Spinal cord (tissue), 10 donors: Measurements from ENCODE around the gene RIPK1. TPM values are rescaled to one million over a fixed set of nuclear protein-coding genes. Genes with fewer than 3 reads are reported as not detected.
A peak's percentile ranks its signal among the peaks of the same experiment; 100 is the strongest.
"Not testable (repeated sequence)": the region's sequence is repeated elsewhere in the genome, so short reads cannot be mapped to it uniquely, and the experiment has no call there.

Experiments
- DNase-seq, 6 donors: peaks; one replicate each; pipeline versions ENCODE4 v3.0.0 to v3.0.0-alpha.2; 2013 to 2015; ENCODE audit warnings: low spot score in 6 of 6, low read depth in 4 of 6
- H3K27ac ChIP-seq: one replicate; pipeline ENCODE4 v1.5.1; 2013; ENCODE audit warnings: low read depth, low read length, control low read depth
- H3K27me3 ChIP-seq: one replicate; pipeline ENCODE4 v1.6.1; 2013; ENCODE audit warnings: low read length; ENCODE audit not compliant: control insufficient read depth, insufficient read depth
- H3K36me3 ChIP-seq: one replicate; pipeline ENCODE4 v1.6.1; 2013; ENCODE audit warnings: low read length; ENCODE audit not compliant: control insufficient read depth, insufficient read depth
- H3K4me1 ChIP-seq: one replicate; pipeline ENCODE4 v1.6.1; 2013; ENCODE audit warnings: low read length; ENCODE audit not compliant: control insufficient read depth, insufficient read depth
- H3K4me3 ChIP-seq: one replicate; pipeline ENCODE4 v1.5.1; 2013; ENCODE audit warnings: low read depth, low read length, control low read depth
- H3K9me3 ChIP-seq: one replicate; pipeline ENCODE4 v1.6.1; 2013; ENCODE audit warnings: low read length; ENCODE audit not compliant: control insufficient read depth, insufficient read depth
- WGBS: methylation state at CpG from one replicate; pipeline ENCODE4 v1.1.5; 2013; ENCODE audit warnings: missing lambda C conversion rate; ENCODE audit not compliant: insufficient coverage; 5-methylcytosine and 5-hydroxymethylcytosine counted together
- polyA plus RNA-seq, 2 donors: library from polyadenylated mRNA; unstranded; fragments of 120-200 nt; gene quantifications; one replicate each; pipeline ENCODE4 v1.2.1, GENCODE V29; 2013; ENCODE audit not compliant: insufficient read length in 2 of 2
- total RNA-seq, 2 donors: library from RNA; depleted of rRNA in 1 of 2; stranded (reverse); fragments of 120-200 nt in 1 of 2; fragments of >200 nt in 1 of 2; gene quantifications; one replicate each; pipeline versions ENCODE4 v1.2.3 to v1.2.4, GENCODE V29; 2013 to 2014
- donor health status: healthy.

The RIPK1 gene
- total and polyA plus RNA-seq, 4 donors: 15.7 to 25.5 (median 18.0) TPM

- no peak for DNase-seq
- Histone ChIP-seq H3K27ac (no peak overlapping the region), H3K27me3 (no peaks in the 10 kb centered on the region), H3K4me3 (no peak overlapping the region), H3K9me3 (no peaks in the 10 kb centered on the region), H3K4me1 (peaks cover 2% of the 10 kb centered on the region), H3K36me3 (peaks cover 36% of the 10 kb centered on the region)
- 93% methylated on average over 5 of the region's 9 CpGs for WGBS
Observed at GRCh38 chr6:3077430-3077829, 9.1 kb downstream of the RIPK1 start.

- H3K36me3 ChIP-seq: peaks cover 45% of the 10 kb centered on the region
- not testable (repeated sequence) for H3K9me3 ChIP-seq, H3K27me3 ChIP-seq, H3K4me1 ChIP-seq, H3K4me3 ChIP-seq, H3K27ac ChIP-seq, DNase-seq
- 93% methylated on average over 4 of the region's 8 CpGs for WGBS
Observed at GRCh38 chr6:3078952-3079351, 10.7 kb downstream of the RIPK1 start.

DNA sequence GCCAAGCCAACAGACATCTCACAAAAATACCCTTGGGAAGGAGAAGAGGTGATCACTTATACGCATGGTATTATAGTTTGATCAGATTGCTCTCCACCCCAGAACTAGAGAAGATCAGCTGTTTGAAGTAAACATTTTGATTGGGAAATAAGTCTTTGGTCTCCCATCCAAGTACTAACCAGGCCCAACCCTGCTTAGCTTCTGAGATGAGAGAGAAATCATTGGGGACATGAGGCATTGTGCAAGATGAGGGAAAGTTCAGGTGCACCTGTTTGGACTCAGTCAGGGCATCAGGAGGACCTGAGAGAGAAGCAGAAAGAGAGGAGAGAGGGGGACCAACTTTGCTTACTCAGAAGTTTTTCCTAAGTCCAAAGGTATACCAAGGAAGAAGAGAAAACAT, 11.4 kb downstream of the RIPK1 start:
- Histone ChIP-seq H3K4me3 (no peak overlapping the region), H3K4me1 (peaks cover 2% of the 10 kb centered on the region), H3K27ac (no peak overlapping the region), H3K27me3 (no peaks in the 10 kb centered on the region), H3K9me3 (no peaks in the 10 kb centered on the region), H3K36me3 (peaks cover 51% of the 10 kb centered on the region)
- WGBS: no CpG with 5 or more reads among the region's 1 CpG
- no peak for DNase-seq

GRCh38 chr6:3081960-3082359, 13.7 kb downstream of the RIPK1 start:
- 66% methylated on average over 2 of the region's 5 CpGs for WGBS
- no peak for DNase-seq
- H3K27ac ChIP-seq: no peak overlapping the region
- no peaks in the 10 kb centered on the region for H3K27me3 ChIP-seq
- peaks cover 49% of the 10 kb centered on the region for H3K36me3 ChIP-seq
- H3K9me3 ChIP-seq: no peaks in the 10 kb centered on the region
- H3K4me3 ChIP-seq: no peak overlapping the region
- no peaks in the 10 kb centered on the region for H3K4me1 ChIP-seq

- WGBS: 93% methylated on average over 4 of the region's 4 CpGs
- Histone ChIP-seq H3K9me3 (no peaks in the 10 kb centered on the region), H3K4me3 (no peak overlapping the region), H3K36me3 (peaks cover 29% of the 10 kb centered on the region), H3K27ac (no peak overlapping the region), H3K27me3 (no peaks in the 10 kb centered on the region), H3K4me1 (peaks cover 3% of the 10 kb centered on the region)
- peak in 1 of 6 donors; percentile 8 for DNase-seq
Observed at GRCh38 chr6:3085074-3085473, 16.8 kb downstream of the RIPK1 start.

DNA sequence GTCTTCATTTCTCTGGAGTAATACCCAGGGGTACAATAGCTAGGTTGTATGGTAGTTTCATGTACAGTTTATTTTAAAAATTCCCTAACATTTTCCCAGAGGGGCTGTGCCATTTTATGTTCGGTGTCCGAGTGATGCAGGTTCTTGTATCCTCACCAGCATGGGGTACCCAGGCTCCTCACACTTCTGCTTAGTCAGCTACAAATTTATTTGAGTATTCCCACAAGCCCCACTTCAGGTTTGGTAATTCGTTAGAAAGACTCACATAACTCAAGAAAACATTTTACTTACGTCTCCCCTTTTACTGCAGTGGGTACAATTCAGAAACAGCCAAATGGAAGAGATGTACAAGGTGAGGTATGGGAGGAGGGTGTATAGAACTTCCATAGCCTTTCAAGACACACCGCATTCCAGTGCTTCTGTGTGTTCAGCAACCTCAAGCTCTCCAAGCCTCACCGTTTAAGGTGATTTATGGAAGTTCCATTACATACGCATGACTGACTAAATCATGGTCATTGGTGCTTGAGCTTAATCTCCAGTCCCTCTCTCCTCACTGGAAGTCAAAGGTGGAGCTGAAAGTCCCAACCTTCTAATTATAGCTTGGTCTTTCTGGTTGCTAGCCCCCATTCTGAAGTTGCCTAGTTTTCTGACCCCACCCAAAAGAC, 18.1 kb downstream of the RIPK1 start:
- H3K27ac ChIP-seq: no peak overlapping the region
- no peak overlapping the region for H3K4me3 ChIP-seq
- no peaks in the 10 kb centered on the region for H3K27me3 ChIP-seq
- H3K36me3 ChIP-seq: peaks cover 29% of the 10 kb centered on the region
- WGBS: no CpG with 5 or more reads among the region's 7 CpGs
- H3K9me3 ChIP-seq: no peaks in the 10 kb centered on the region
- no peak for DNase-seq
- peaks cover 3% of the 10 kb centered on the region for H3K4me1 ChIP-seq

DNA sequence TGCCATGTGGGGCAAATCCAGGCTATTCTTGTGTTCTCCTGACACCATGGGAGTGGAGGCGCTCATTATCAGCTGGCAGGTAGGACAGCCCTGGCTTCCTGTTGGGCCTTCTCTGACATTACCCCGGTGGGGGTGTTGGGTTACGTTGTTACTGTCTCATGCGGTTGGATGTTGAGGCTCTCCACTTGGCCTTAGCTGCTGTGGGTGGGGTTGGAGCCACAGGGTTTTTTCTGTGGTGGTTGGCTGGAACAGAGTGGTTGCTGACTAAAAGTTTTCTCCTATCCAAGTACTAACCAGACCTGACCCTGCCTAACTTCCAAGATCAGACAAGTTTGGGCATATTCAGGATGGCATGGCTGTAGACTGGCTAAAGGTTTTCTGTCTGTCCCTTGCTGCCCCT, 20.2 kb downstream of the RIPK1 start:
- H3K4me3 ChIP-seq: no peak overlapping the region
- peaks cover 3% of the 10 kb centered on the region for H3K4me1 ChIP-seq
- H3K27ac ChIP-seq: peak overlapping the region; percentile 61
- no peaks in the 10 kb centered on the region for H3K27me3 ChIP-seq
- peak in 1 of 6 donors; percentile 18 for DNase-seq
- WGBS: 75% methylated on average over 4 of the region's 4 CpGs
- H3K9me3 ChIP-seq: no peaks in the 10 kb centered on the region
- H3K36me3 ChIP-seq: peaks cover 18% of the 10 kb centered on the region

DNA sequence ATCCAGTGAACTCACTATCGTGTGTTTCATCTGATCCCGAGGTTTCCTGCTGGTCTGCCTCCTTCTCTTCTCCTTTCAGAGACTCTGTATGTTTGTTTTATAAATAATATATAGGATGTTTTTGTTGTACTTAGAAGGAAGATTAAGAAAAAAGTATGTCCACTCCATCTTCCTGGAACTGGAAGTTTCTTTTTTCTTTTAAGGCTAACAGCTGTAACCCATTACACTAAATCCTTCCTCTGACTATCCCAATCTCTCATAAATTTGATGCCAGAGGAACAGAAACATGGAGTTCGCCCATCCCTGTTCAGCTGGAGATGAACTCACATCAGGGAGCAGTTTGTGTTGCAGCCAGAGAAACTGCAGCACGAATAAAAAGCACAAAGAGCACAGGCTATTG, 20.7 kb downstream of the RIPK1 start:
- Histone ChIP-seq H3K36me3 (peaks cover 16% of the 10 kb centered on the region), H3K27ac (peak overlapping the region; percentile 61), H3K4me3 (no peak overlapping the region), H3K27me3 (no peaks in the 10 kb centered on the region), H3K9me3 (no peaks in the 10 kb centered on the region), H3K4me1 (peaks cover 3% of the 10 kb centered on the region)
- DNase-seq: peak in 2 of 6 donors; percentile 42 to 63
- 25% methylated on average over 2 of the region's 4 CpGs for WGBS

DNA sequence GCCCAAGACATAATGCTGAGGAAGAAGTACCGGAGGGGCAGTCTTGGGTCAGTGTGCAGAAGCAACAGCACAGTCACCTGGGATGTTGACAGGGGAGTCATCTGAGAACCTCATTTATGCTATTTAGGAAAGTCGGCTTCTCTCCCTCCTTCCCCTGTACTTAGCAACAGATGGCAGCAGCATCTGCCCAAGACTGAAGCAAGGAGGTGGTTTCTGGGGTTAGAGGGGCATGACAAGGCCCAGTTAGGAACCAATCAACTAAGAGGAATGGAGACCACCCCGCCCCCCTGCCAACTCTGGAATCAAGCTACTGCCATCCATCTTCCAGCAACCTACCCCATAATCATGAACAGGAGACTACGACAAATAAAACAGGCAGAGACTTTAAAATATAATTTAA, 21.7 kb downstream of the RIPK1 start:
- no CpG with 5 or more reads among the region's 4 CpGs for WGBS
- Histone ChIP-seq H3K36me3 (peaks cover 15% of the 10 kb centered on the region), H3K9me3 (no peaks in the 10 kb centered on the region), H3K27me3 (no peaks in the 10 kb centered on the region), H3K27ac (no peak overlapping the region), H3K4me1 (peaks cover 3% of the 10 kb centered on the region), H3K4me3 (no peak overlapping the region)
- DNase-seq: peak in 2 of 6 donors; percentile 5 to 14

DNA sequence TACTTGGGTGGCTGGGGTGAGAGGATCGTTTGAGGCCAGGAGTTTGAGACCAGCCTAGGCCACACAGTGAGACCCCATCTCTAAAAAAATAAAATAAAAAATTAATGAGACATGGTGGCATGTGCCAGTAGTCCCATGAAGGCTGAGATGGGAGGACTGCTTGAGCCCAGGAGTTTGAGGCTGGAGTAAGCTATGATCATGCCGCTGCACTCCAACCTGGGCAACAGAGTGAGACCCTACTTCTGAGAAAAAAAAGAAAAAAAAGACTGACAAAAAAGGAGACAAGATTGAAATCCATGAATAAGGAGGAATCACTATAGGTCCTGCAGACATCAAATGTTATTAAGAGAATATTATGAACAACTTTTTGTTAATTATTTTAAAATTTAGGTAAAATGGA, 26.5 kb downstream of the RIPK1 start:
- Histone ChIP-seq H3K4me3 (no peak overlapping the region), H3K4me1 (no peaks in the 10 kb centered on the region), H3K27me3 (no peaks in the 10 kb centered on the region), H3K36me3 (peaks cover 26% of the 10 kb centered on the region), H3K9me3 (no peaks in the 10 kb centered on the region), H3K27ac (no peak overlapping the region)
- 100% methylated on average over 1 of the region's 2 CpGs for WGBS
- DNase-seq: no peak
